Right renal pelvis (tissue), 4 donors: Measurements from ENCODE around the gene MORN1. TPM values are rescaled to one million over a fixed set of nuclear protein-coding genes. Genes with fewer than 3 reads are reported as not detected.
"Not testable (repeated sequence)": the region's sequence is repeated elsewhere in the genome, so short reads cannot be mapped to it uniquely, and the experiment has no call there.

Experiments
- DNase-seq, 4 donors: peaks; one replicate each; pipeline ENCODE4 v3.0.0-alpha.2; 2013; ENCODE audit warnings: low read depth in 4 of 4, low spot score in 3 of 4, missing footprints in 1 of 4
- polyA plus RNA-seq, 4 donors: library from polyadenylated mRNA; unstranded; fragments of 120-200 nt; gene quantifications; one replicate each; pipeline ENCODE4 v1.2.1, GENCODE V29; 2013; ENCODE audit not compliant: insufficient read length in 4 of 4

MORN1 gene
- polyA plus RNA-seq, 4 donors = 10.0 to 15.6 (median 11.5) TPM

- DNase-seq = no peak
Measured at GRCh38 chr1:2297246-2298011, 93.9 kb downstream of the MORN1 start.

DNA sequence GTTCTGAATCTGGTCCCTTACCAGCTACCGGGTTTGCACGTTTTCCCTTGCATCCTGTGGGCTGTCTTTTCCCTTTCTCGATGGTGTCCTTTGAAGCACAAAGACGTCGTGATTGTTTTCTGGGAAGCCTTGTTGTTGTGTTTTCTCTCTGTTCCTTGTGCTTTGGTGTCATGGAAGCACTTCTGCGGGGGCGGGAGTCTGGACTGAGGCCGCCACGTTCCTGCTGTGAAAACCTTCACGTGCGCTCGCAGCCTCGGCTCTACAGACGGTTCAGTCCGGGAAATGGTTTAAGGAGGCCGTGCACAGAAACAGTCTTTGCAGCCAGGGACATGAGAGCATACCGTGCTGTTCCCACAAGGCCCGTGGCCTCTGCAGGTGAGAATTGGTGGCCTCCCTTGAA lies 94.7 kb downstream of the MORN1 start:
- no peak for DNase-seq

- not testable (repeated sequence) for DNase-seq
Measured at GRCh38 chr1:2296211-2296610, 95.1 kb downstream of the MORN1 start.

DNA sequence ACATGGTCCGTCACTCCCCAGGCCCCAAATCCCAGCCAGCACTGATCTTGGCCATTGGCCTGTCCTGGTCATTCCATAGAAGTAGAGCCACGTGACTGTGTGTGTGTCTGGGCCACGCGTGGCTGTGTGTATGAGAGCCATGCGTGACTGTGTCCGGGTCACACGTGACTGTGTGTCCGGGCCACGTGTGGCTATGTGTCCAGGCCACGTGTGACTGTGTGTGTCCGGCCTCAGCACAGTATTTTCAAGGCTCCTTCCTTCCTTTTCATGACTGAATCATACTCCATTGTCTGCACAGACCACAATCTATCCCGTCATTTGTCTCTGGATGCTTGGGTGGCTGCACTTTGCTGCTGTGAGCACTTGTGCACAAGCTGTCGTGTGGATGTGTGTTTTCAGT lies 95.8 kb downstream of the MORN1 start:
- DNase-seq = no peak

- no peak for DNase-seq
Measured at GRCh38 chr1:2294725-2295078, 96.7 kb downstream of the MORN1 start.

DNA sequence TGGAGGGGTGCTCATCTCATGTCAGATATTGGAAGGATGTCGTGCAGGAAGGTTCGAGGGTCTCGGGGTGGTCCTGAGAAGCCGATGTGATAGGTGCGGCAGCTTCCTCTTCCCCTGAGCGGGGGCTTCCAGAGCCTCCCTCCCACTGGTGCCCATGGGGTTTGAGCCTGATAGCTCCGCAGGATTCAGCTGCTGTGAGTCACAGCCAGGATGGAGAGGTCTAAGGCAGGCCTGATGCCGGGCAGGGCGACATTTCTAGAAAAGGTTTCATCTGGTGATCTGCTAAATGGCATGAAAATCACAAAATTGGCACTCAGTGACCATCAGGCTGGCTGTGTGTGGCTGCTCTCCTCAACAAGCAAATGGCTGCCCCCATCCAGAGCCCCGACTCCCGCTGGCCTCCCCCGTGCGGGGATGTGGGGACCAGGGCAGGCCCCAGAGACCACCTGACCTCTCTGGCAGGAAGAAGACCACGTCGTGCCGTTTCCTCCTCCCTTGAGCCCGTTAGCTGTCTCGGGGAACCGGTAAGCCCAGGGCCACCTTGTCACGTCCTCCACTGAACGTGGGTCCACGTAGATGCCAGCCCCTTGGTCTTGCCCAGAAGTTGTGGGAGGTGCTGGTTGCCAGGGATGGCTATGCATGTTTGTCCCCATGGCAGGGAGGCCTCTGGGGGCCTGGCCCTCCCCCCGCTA lies 97.2 kb downstream of the MORN1 start:
- no peak for DNase-seq

DNA sequence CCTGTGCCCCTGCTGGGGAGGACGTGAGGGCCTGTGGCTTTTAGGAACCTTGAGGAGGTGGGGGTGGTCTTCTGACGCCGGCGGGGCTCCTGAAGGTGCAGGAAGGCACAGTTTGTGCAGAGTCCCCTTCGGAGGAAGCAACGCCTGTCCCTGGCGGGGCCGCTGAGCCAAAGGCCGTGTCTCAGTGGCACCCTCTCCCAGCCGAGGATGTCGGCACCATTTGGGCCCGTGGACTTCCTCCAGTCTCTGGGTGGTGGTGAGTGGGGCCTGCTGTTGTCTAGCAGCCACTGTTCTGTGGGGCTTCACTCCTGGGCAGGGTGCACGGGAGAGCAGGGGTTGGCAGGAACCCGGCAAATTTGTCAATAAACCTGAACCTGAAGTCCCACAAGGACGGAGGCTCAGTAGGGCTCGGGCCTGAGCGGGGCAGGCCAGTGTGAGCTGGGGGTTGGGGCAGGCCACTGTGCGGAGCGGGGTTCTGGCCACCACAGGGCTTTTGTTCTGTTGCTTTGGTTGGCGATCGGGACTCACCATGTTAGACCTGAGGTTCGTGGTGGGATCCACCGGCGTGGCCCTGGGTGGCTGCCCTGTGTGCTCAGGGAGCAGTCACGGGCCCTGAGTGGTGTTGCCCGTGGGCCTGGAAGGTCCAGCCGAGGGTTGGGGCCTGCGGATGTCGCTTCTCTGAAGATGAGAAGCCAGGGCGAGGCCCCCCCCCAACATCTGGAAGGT lies 98.5 kb downstream of the MORN1 start:
- DNase-seq = no peak

- DNase-seq = no peak
Measured at GRCh38 chr1:2291577-2291976, 99.8 kb downstream of the MORN1 start.

DNA sequence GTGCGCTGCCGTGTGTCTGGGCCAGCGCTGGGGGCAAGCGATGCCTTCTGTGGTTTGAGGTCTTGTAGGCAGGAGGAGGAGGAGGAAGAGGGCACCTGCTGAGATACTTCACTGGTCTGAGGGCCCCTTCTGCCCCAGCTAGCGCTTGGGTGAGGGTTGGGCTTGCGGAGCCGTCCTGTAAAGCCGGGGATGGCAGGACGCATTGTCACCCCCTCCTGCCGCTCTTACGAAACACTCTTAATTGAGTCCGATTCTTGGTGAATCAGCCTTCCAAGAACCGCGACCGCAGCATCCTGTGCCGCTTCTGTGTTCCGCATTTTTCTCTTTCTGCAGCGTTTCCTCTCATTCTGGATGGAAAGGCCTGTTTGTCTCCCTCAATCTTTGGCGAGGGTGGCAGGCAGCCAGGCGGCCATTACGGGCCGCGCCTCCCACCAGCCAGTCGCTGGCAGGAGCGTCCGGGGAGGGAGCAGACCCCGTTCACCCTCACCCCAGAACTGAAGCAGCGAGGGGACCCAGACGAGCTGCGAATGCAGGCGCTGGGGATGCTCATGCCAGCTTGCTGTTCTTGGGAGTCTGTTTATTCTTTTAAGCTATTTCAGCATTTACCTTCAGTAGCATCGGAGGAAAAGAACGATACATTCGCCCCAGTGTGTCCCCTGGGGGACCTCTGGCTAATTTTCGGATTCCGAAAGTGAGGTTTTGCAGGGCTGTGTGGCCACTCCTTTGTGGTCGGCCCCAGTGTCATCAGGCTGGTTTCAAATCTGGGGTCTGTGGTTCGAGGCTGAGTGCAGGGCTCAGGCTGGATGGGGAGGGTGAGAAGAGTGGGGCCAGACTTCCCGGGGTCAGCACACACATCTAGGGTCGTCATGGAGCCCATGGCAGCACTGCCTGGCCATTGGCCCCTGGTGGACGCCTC lies 100.5 kb downstream of the MORN1 start:
- DNase-seq = no peak

DNA sequence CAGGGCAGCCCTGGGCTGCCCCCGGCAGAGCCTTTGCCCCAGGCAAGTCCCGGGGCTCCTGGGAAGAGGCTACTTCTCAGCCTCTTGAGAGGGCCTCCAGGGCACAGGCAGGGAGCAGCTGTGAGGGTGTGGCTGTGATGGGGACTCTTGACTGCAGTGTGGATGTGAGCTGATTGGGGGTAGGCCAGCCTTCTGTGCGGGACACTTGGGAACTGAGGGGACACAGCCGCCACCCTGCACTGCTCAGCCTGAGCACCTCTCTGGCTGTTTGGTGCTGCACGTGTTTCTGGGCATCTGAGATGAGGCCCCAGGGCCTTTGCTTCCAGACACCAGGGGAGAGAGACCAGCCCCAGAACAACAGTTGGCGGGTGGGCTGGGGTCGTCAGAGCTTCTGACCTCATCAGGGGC lies 101.2 kb downstream of the MORN1 start:
- no peak for DNase-seq

DNA sequence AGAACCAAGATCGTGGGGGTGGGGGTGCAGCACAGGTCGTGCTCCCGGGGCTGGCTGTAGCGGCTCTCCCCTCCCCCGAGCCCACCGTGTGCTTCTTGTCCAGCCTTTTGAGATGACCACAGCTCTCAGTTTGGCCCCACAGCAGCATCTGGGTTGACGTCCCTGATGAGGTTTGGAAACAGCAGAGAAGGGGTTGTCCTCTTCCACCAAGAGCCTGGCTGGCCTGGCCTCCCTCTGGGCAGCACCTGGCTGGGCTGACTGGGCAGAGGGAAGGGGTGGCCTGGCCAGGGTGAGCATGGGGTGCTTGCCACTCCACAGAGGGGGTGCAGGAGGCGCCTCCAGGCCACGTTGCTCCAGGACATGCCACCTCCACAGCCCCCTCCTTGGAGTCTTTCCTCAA lies 101.7 kb downstream of the MORN1 start:
- DNase-seq = no peak

- DNase-seq = no peak
Measured at GRCh38 chr1:2288816-2289536, 102.4 kb downstream of the MORN1 start.

GRCh38 chr1:2288311-2288710 lies 103.0 kb downstream of the MORN1 start:
- DNase-seq = no peak

DNA sequence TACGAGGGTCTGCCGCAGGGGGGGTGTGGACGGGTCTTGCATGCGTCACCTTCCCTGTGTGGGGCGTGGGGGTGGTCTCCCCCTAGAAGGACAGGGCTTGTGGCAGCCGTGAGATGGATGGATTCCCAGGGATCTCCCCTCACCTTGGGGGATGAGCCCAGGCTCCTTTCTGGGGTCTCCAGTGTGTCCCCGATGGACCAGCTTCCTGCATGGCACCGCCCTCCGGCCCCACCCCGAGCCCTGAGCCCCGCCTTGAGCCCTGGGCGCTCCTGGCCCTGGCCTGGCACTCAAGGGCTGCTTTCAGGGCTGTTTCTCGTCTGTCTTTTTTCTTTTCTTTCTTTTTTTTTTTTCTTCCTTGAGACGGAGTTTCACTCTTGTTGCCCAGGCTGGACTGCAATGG lies 103.7 kb downstream of the MORN1 start:
- no peak for DNase-seq

DNA sequence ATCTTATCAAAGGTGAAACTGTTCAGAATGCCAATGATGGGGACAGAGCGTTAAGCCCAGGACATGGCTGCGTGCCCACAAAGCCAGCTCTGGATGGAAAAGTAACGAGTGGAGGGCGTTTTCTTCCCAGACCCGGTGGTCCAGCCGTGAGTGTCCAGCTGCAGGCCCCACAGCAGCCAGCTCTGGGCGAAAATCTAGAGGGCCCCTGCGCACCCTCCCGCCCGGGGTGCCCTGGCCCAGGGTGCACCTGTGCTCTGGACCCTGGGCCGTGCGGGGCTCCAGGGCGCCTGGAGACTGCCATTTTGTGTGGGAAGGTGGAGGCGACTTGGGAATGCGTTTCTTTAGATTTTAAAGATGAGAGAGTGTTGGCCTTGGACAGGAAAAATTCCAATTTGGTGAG lies 104.4 kb downstream of the MORN1 start:
- DNase-seq = no peak

GRCh38 chr1:2284932-2285331 lies 106.4 kb downstream of the MORN1 start:
- DNase-seq = no peak

- no peak for DNase-seq
Measured at GRCh38 chr1:2283991-2284895, 107.1 kb downstream of the MORN1 start.

DNA sequence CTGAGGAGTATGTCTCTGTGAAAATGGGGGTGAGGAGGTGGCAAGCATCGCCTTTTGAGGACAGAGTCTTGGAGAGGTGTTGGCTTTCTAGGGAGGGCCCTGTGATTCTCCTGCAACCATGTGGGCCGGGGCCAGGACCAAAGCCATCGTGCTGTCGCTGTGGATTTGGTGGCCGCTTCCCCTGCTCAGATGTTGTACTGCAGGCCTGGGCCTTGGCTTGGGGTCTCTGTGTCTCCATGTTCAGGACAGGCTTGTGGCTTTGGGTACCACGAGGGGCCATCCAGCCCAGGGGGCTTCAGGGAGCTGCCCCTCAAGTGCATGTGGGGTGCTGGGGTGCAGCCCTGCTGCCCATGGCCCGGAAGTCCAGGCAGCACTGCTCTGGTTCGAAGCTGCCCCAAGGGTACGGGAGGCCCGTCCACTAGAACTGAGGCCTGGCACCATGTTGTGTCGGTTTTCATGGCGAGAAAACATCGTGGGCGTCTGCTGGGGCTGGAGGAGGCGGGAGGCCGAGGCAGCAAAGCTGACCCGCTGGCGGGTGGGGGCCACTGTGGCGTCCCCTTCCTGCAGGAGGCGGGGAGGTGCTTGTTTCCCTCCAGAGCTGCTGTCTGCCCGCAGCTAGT lies 107.9 kb downstream of the MORN1 start:
- DNase-seq = no peak
